Effector CD4-positive, alpha-beta T cell (primary cell): ENCODE data around the gene TGFBR1.

Source experiments
- DNase-seq: peaks from one replicate; pipeline ENCODE4 v3.0.0-alpha.2; 2020

Gene TGFBR1

DNA sequence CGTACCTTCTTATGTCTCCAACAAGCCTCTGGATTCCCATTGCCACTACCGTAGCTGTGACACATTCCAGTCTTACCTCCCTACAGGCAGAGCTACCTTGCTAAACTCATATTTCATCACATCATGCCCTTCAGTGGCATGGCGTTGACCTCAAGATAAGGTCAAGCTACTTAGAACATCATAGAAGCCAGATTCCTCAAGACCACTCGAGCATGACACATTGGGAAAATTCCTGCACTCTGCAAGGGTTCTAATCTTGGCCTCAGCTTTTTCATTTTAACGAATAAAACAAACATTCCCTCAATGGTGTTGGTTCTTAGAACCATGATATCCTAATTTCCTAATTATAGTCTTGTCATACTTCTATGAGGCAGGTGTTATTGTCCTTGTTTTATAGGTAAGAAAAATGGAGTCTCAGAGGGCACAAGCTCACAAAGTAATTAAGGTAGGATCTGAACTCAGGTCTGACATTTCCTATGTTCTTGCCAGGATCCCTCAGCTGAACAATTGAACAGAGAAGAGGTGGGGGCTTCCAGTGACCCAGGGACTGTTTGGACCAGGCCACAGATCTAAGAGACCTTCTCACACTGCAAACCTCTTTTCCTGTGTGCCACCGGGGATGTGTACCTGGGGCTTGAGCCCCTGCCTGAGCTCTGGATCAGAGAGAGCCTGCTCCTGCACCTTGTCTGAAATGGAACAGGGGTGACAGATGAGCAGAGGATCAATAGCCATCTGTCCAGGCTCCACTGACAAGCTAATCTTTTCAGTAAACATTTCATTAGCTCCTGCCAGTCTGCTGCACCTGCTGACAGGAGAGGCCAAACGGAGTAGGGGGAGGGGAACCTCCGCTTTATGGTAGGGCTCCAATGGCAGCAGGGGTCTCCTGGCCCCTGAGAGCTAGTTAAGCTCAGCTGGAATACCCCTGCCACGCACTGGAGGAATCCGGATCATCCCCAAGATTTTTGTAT lies 67.5 kb downstream of the TGFBR1 start:
- DNase-seq: no peak

GRCh38 chr9:99173570-99174504 lies 68.9 kb downstream of the TGFBR1 start:
- no peak for DNase-seq

GRCh38 chr9:99176527-99177013 lies 71.7 kb downstream of the TGFBR1 start:
- no peak for DNase-seq

DNA sequence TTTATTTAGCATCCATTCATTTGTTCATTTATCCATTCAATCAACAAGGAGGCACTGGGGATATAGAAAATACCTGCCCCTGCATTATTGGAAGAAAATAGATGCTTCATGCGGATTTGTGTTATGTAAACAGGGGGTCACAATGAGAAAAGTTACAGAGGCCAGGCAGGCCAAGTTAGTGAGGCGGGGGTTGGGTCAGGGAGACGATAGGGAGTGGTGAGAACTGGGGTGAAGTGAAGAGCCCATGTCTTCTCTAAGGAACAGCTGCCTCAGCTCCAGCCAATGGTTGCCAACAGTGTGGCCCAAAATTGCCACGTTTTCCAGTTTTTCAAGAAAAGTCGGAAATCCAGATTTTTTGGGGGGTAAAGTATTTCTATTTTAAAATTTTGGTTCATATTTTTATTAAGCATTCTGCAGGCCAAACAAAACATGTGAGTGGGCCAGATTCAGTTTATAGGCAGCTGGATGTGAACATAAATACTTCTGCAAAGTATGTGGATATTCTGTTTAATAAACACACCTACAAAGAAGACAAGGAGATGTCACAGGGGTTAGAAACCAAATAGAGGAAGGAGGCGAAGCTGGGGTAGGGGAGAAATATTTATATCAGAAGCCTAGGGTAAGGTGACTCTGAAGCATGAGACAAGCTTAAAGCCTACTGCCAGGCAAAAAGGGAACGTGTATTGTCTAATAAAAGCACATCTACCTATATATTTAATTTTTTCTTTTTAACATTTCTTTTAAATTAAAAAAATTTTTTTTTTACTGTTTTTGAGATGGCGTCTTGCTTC lies 72.9 kb downstream of the TGFBR1 start:
- DNase-seq: no peak

DNA sequence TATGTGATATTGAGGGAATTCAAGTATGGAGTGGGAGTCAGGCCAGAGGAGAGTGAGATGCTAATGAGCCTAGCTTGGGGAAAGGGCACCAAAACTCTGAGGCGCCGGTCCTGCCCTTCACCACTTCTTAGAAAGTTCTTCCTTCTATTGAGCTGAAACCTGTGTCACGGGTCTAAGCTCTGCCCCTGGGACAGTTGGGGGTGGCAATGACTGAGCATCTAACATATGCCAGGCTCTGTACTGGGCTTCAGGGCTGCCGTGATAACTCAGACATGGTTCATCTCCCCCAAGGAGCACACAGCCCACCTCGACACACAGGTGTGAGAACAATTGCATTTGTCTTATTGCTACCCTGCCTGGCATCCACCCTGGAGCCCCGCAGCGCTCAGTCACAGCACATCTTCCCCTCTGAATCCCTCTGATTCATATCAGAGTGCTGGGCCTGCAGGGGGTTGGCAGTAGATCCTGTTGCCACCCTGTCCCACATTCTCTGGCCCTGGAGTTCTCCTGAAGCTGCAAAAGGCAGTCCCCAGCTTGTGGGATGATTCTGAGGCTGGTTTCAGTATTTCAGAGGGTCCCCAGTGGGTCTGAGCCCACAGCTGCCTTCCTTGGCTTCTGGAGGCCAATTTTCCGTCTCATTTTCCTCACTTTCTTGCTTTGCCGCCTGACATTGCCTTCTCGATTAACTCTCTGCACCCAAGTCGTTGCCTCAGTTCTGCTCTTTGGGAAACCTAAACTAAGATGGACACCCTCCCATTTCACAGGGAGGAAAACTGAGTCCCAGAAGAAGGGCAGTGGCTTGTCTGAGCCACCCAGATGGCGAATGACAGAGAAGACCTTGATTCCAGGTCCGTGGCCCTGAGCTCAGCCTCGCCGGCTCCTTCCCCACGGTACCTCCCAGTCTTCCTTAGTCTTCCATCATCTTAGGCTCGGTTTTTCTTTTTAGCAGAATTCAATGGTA lies 74.3 kb downstream of the TGFBR1 start:
- DNase-seq: no peak

DNA sequence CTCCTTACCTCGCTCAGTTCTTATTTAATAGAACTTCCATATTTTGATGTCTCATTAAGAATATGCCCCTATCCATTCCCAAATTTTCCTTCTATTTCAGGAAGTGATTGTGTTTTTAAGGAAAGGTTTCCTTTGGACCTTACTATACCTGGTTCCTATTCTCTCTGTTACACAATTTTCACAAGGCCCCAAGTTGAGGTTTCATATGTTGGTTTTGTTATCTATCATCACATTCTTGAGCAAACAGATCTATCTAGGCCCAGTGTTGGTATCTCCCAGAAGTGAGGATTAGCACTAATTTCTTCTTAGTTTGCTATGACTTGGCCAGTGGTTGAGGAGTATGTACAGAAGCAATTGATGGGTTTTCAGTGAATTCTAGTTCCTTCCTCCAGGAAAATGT lies 75.3 kb downstream of the TGFBR1 start:
- no peak for DNase-seq

- DNase-seq: no peak
Measured at GRCh38 chr9:99180662-99181061, 75.7 kb downstream of the TGFBR1 start.

DNA sequence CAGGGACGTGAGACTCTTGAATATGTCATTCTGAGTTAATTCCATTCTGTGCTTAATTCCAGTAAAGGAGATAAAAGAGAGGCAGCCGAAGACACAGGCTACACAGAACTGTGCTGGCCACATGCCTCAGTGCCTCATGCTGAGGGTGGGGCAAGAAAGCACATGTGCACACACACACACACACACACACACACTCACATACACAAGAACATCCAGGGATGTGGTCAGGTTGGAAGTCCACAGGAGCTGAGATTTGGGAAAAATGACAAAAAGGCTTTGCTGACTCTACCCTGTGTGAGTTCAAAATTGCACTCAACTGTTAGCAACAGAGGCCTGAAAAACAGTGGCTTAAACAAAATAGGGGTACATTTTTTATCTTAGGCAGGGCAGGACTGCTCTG lies 76.3 kb downstream of the TGFBR1 start:
- no peak for DNase-seq

- no peak for DNase-seq
Measured at GRCh38 chr9:99181621-99182020, 76.7 kb downstream of the TGFBR1 start.

- no peak for DNase-seq
Measured at GRCh38 chr9:99182356-99182755, 77.4 kb downstream of the TGFBR1 start.

GRCh38 chr9:99183616-99184015 lies 78.7 kb downstream of the TGFBR1 start:
- DNase-seq: no peak

DNA sequence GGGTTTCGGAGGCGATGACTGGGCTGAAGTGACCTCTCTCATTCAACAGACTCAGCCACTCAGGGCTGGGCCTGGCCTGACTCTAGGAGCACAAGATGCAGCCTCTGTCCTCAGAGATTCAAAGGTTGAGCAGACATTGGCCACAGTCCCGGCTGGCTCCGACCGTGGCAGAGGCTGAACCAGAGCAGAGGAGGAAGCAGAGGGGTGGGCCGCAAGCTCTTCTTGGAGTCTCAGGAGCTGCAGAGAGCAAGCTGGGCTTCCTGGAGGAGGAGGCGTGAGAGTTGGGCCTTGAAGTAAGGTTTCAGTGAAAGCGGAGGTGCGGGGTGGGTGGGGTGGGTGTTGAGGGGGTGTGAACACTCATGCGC lies 79.2 kb downstream of the TGFBR1 start:
- no peak for DNase-seq

DNA sequence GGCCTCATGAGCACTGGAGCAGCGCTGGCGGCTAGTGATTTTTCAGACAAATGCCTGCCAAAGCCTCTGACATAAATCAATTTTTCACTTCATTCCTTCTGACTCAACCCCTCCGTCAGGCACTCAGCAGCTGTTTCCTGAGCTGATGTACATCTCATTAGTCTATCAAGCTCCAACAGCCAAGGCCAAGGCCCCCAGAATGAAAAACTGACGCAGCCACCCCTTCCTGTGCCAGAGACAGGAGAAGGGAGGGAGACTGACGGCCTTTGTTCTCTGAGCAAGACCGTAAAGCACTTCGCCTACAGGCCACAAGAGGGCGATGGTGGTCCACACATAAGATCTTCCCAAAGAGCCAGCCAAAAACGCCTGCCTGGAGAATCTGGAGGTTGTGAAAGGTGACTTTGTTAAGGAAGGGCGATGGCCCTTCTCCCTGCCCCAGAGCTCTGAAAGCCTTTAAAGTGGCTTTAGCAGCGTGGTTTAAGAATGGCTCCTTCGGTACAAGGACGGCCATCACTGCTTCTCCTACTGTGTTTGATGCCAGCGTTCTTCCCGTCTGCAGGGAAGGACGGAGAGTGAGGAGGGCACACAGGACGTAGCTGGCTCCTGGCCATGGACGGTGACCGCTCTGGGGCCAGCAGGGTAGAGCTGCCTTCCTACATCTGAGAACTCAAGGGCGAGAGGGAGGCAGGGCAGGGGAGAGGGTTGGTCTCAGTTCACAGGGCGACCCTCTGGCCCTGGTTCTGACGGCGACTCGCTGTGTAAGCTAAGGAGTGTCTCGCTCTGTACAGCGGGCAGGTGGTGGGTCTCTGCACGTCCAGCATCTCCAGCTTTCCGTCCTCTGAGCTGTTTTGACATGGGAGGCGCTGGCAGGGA lies 79.8 kb downstream of the TGFBR1 start:
- DNase-seq: peak; percentile 55

GRCh38 chr9:99185348-99185632 lies 80.4 kb downstream of the TGFBR1 start:
- DNase-seq: no peak

DNA sequence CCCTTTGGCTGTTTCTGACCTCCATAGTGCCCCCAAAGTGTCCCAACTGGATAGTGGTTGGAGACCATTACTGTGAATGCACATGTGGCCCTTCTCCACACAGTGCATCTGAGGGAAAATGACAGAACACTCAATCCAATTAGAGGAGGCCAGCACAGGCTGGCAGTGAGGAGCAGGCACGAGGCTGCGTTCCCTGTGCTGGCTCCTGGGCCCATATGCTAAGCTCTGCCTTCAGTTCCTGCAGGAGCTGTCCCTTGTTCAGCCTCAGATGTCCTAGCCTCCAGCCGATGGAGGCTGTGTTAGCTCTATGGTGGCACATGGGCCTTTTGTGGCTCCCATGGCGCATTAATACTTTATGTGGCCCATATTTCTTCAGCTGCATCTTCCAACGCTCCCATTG lies 81.0 kb downstream of the TGFBR1 start:
- no peak for DNase-seq

GRCh38 chr9:99187311-99187710 lies 82.4 kb downstream of the TGFBR1 start:
- no peak for DNase-seq

DNA sequence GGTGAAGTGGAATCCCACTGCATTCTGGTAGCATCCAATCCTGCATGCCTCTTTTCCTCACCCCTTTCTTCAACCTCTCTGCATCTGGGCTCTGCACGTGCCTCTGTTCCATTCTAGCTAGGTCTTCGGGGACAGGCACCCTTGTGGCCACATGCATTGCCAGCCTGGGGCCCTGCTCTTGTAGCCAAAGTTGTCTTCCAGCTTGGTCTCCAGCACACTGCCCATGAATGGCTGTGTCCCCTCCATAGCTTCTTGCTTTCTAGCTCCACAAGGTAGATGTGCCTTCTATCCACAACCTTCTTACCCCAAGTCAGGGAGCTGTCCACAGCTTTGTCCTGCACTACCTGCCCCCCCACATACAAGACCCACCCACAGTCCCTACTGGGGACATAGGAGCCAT lies 84.3 kb downstream of the TGFBR1 start:
- no peak for DNase-seq

DNA sequence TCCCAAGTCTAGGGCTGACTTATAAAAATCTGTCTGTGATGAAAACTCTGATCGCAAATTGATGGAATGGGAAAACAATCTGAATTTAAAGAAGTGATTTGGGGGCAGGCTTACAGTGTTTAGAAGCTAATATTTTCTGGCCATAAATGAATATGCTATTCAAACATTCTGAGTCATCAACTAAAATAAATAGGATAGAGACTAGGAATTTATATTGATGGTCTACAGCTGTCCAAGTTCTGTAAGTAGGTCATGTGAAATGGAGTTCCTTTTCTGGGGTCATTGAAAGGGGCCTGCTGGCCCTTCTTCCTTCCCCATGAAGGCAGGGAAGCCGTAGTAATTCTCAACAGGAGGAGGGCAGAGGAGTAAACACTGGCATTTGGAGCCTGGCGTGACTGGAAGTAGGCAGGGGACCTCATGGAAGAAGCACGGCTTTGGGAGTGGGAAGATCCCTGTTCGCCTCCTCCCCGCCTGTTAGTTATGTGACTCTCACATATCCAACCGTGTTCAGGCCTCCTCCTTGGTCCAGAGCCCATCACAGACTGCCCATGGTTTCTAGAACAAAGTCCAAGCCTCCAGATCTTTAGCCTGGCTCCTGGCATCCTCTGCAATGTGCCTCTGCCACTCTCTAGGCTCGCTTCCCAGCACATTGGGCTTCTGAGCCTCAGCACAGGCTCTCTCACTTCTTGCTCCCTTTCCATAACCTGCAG lies 85.1 kb downstream of the TGFBR1 start:
- DNase-seq: no peak

DNA sequence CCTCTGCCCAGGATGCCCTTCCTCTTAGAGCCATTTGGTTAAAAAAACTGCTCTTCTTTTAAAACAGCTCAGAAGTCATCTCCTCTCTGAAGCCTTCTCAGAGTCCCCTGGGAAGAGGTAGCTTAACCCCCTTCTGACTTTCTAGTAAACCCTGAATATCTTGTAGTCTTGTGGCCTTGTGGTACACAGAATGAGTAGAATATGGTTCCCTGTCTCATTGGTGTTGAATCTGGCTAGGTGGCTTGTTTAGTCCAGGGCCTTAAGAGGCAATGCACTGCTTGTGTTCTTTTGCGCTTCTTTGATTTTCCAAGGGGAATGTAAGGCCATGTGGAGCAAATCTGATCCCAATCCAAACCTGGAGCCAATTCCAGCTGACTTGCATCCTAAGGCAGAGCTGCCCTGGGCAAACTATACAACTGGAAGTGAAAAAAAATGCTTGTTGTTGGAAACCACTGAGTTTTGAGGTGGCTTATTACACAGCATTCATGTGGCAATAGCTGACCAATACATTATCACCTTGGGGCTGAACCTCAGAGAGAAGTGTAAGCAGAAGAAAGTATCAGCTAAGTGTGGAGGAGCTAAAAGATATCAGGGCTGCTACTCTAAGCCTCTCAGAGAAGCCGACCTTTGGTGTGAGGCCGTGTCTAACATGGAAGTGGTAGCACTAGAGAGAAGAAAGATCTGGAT lies 85.8 kb downstream of the TGFBR1 start:
- no peak for DNase-seq
